ENCODE results near the gene AARS1. TPM values are rescaled to one million over a fixed set of nuclear protein-coding genes. Genes with fewer than 3 reads are reported as not detected.
A peak's percentile ranks its signal among the peaks of the same experiment; 100 is the strongest.

The AARS1 gene
- total RNA-seq, 2 donors from 2014 or later: 68.0 to 69.4 TPM

DNA sequence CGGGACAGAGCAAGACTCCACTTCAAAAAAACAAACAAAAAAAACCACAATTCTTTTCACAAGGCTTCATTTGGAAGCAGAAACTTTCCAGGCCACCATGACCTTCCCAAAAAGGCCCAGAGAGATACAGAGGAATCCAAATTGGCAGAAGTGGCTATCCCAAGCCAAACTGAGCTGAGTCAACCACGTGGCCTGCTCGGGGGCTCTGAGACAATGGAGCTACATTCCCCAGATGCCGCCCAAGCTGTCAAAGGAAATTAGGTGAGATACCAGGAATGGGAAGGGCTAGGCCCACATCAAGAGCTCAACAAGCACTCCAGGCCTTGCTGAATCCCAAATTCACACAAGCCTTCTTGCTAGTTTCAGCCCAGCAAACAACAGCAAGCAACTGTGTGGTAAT lies 31.9 kb downstream of the AARS1 start:
- DNase-seq (ENCODE audit: low spot score): no peak
- Histone ChIP-seq H3K36me3 (peaks cover 82% of the 10 kb centered on the region), H3K27ac (no peak overlapping the region), H3K27me3 (replicated peaks; ENCODE audit: insufficient read depth) (no peaks in the 10 kb centered on the region), H3K4me3 (no peak overlapping the region), H3K9me3 (no peaks in the 10 kb centered on the region), H3K4me1 (ENCODE audit: control insufficient read depth in 1 of 2, low read depth in 2 of 2) (no peaks in the 10 kb centered on the region)
- TF ChIP-seq, protein P1, sequence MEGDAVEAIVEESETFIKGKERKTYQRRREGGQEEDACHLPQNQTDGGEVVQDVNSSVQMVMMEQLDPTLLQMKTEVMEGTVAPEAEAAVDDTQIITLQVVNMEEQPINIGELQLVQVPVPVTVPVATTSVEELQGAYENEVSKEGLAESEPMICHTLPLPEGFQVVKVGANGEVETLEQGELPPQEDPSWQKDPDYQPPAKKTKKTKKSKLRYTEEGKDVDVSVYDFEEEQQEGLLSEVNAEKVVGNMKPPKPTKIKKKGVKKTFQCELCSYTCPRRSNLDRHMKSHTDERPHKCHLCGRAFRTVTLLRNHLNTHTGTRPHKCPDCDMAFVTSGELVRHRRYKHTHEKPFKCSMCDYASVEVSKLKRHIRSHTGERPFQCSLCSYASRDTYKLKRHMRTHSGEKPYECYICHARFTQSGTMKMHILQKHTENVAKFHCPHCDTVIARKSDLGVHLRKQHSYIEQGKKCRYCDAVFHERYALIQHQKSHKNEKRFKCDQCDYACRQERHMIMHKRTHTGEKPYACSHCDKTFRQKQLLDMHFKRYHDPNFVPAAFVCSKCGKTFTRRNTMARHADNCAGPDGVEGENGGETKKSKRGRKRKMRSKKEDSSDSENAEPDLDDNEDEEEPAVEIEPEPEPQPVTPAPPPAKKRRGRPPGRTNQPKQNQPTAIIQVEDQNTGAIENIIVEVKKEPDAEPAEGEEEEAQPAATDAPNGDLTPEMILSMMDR (IDR thresholded peaks at IDR 0.05): no peak
- no peak for ATAC-seq (ENCODE audit: insufficient number of reproducible peaks, low FRiP score, low read depth)

GRCh38 chr16:70255574-70255973 lies 33.7 kb downstream of the AARS1 start:
- Histone ChIP-seq H3K4me1 (ENCODE audit: control insufficient read depth in 1 of 2, low read depth in 2 of 2) (peaks cover 3 to 4% of the 10 kb centered on the region in 2 donors), H3K27ac (no peak overlapping the region), H3K27me3 (replicated peaks; ENCODE audit: insufficient read depth) (no peaks in the 10 kb centered on the region), H3K36me3 (peaks cover 69% of the 10 kb centered on the region), H3K4me3 (no peak overlapping the region), H3K9me3 (no peaks in the 10 kb centered on the region)
- ATAC-seq (ENCODE audit: insufficient number of reproducible peaks, low FRiP score, low read depth) (no peak), DNase-seq (ENCODE audit: low spot score) (no peak)
- TF ChIP-seq, protein P1 (IDR thresholded peaks at IDR 0.05): no peak

DNA sequence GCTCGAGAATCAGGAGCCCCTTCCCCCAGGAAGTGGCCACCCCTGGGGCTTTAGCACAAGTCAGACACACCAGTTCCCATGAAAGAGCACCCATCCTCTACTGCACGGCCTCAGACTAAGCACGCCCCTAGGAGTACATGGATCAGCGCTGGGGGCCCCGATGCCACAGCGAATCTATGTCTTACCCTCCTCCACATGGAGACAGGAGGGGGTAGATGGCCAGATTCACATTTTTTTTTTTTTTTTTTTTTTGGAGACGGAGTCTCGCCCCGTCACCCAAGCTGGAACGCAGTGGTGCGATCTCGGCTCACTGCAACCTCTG lies 34.4 kb downstream of the AARS1 start:
- no peak for ATAC-seq (ENCODE audit: insufficient number of reproducible peaks, low FRiP score, low read depth)
- Histone ChIP-seq H3K4me3 (no peak overlapping the region), H3K27ac (no peak overlapping the region), H3K36me3 (peaks cover 63% of the 10 kb centered on the region), H3K4me1 (ENCODE audit: control insufficient read depth in 1 of 2, low read depth in 2 of 2) (peaks cover 9 to 10% of the 10 kb centered on the region in 2 donors), H3K27me3 (replicated peaks; ENCODE audit: insufficient read depth) (no peaks in the 10 kb centered on the region), H3K9me3 (no peaks in the 10 kb centered on the region)
- DNase-seq (ENCODE audit: low spot score): no peak
- TF ChIP-seq, protein P1 (IDR thresholded peaks at IDR 0.05): no peak

DNA sequence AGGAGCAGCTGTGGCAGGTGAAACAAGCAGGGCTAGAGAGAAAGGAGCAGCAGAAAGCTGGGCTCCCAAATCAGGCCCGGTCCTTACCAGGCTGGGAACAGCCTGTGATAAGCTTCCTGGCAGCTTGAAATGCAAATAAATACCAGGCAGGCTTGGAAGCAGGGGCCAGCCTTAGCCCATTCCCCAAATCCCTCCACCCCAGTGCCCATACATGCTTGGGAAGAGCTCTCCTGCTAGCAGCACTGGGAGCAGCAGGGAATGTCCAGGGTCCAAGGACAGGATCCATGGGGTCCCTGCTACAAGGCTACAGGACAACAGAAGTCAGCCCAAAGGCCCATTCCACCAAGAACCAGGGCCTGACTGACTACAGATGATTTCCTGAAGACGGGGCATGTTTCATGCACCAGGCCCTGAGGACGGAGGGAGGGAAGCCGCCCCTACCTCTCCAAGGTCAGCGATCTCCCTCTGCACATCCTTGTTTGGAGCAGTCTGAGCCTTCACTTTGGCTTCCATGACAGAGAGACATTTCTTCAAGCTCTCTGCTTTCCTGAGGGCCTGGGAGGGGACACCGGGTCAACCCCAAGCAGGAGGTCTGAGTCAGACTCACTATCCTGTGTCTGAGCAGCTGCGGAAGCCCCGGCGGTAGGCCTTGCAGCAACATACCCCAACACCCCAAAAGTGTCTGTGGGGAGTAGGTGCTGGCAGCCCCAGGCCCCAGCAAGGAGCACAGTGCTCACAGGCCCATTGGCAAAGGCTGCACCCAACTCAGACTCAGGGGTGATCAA lies 34.9 kb downstream of the AARS1 start:
- Histone ChIP-seq H3K4me1 (ENCODE audit: control insufficient read depth in 1 of 2, low read depth in 2 of 2) (peaks cover 13 to 16% of the 10 kb centered on the region in 2 donors), H3K27me3 (replicated peaks; ENCODE audit: insufficient read depth) (no peaks in the 10 kb centered on the region), H3K27ac (no peak overlapping the region), H3K4me3 (no peak overlapping the region), H3K9me3 (no peaks in the 10 kb centered on the region), H3K36me3 (peaks cover 60% of the 10 kb centered on the region)
- ATAC-seq (ENCODE audit: insufficient number of reproducible peaks, low FRiP score, low read depth) (no peak), DNase-seq (ENCODE audit: low spot score) (no peak)
- TF ChIP-seq, protein P1 (IDR thresholded peaks at IDR 0.05): no peak

DNA sequence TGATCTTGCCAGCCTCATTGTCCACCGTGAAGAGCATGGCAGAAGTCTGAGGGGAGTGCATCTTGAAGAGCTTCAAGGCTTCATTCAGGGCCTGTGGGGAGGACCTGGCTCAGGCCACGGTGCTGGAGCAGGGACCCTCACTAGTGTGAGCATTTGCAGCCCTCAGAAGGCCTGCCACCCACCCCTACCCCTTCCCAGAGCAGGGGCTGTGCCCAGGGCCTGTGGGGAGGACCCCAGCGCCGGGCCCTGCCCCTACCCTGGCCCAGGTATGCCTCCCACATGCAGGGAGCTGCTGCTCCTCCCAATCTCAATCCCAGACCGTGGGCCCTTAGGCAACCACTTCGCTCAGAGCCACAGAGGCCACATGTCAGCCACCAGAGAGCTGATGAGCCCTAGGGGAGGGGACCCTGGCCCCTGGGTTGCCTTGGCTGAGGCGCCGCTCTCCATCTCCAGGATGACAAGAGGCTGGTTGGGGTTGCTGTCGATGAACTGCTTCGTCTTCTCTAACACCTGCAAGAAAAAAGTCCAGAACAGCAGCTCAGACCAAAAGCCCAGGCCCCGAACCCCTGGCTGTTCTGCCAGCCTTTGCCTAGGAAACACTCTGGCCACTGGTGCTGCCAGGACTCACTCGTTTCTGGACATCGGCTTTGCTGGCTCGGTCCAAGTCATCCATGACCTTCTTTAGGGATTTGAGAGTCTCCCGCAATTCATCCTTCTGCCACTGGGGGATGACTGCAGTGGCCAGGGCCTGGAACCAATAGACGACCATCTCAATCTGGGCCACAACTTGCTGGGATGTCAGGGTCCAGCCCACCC lies 35.8 kb downstream of the AARS1 start:
- no peak for DNase-seq (ENCODE audit: low spot score)
- Histone ChIP-seq H3K36me3 (peaks cover 51% of the 10 kb centered on the region), H3K4me1 (ENCODE audit: control insufficient read depth in 1 of 2, low read depth in 2 of 2) (peaks cover 14 to 22% of the 10 kb centered on the region in 2 donors), H3K27ac (no peak overlapping the region), H3K27me3 (replicated peaks; ENCODE audit: insufficient read depth) (no peaks in the 10 kb centered on the region), H3K9me3 (no peaks in the 10 kb centered on the region), H3K4me3 (no peak overlapping the region)
- ATAC-seq (ENCODE audit: insufficient number of reproducible peaks, low FRiP score, low read depth): no peak
- TF ChIP-seq, protein P1 (IDR thresholded peaks at IDR 0.05): peak; percentile 45

All from thoracic aorta (tissue), 2 donors.